GM18520 (cell line): ENCODE measurements around the gene IGSF9.

Source experiments
- ATAC-seq: cut with Tn5 transposase; IDR thresholded peaks from one replicate; pipeline ENCODE4 v1.9.1; 2021; ENCODE audit not compliant: unreplicated experiment

Gene IGSF9

DNA sequence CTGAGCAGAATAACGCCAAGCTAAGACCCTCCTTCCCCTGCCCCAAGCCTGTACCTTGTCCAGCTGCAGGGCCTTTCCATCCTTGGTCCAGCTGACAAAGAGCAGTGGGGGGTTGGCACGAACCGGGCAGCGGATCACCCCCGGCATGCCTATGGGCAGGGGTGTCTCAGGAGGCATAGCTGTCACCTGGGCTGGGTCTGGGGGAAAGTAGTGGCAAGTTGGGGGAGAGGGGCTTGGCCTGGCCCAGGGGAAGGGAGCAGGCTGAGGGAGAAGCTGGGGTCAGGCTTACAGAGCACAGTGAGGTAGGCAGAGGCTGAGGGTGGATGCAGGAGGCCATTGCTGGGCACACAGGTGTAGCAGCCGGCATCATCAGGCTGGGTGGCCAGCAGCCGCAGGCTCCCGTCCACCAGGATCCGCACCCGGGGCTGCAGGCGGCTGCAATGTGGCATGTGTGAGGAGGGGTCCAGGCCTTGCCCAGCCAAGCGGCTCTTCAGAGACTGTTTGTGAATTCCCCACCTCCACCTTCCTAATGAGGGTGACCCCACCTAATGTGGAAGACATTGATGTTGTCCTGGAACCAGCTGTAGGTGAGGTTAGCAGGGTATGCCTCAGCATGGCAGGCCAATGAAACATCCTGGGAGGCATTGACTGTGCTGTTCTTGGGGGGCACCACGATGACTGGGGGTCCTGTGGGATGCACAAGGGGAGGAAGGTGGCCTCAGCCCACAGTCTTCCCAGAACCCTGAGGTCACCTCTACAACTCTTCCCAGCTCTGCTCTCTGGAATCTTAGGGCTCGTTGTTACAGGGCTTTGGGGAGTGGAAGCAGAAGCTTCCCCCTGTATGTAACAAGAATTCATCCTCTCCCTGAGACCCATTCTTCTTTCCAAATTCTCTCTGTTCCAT lies 11.0 kb downstream of the IGSF9 start:
- ATAC-seq = no peak

DNA sequence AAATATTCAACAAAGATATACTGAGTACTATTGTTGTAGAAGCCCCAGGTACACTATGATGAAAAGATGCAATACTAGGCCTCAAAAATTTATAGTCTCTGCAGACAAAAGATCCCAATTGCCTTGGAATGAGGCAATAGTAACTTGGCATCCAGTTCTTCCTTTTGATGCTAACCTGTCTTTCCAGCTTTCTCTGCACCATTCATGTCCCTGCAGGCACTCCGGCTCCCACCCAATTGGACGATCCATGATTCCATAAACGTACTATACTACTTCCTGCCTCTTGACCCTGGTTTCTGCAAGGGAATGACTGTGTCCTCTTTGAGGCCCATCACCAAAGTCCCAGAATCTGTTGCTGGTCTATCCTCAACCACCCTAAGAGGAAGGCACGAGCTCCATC lies 12.1 kb downstream of the IGSF9 start:
- ATAC-seq = no peak

DNA sequence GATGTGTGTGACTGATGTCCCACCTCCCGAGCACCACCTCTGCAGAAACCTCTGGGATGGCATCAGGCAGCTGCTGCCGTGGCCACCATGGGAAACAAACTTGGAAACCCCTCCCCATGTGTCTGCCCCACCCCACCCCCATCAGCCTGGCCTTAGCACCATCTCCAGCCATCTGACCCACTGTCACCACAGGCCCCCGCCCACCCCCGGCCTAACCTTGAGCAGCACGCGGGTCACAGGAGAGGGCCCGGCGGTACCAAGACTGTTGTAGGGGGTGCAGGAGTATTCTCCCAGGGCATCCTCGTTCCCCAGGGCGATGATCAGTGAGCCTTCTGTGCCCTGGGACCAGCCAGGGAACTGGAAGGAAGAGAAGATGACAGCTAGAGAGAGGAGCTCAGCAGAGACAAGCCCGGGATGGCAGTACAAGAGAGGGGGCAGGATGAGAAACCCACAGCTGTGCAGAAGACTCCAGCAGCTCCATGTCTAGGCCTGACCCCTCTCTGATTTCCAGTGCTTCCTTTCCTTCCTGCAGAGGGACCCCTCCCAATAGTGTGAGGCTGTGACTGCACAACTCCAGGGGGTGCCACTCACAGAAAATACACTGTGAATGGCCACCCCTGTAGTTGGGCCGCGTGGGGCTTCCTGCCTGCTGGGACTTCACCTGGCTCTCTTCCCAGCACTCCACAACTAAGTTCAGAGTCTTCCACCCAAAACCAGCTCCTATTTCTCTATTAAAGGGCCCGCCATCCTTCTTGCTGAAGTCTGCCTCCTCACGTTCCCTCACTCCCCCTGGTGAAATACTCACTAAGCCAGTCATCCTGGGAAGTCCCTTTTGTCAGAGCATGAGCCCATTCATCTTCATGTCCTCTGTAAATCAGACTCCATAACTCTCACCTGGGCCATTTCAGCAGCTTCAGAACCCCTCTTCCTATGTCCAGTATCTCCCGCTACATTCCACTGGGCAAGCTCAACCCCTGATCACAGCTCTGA lies 12.8 kb downstream of the IGSF9 start:
- no peak for ATAC-seq

DNA sequence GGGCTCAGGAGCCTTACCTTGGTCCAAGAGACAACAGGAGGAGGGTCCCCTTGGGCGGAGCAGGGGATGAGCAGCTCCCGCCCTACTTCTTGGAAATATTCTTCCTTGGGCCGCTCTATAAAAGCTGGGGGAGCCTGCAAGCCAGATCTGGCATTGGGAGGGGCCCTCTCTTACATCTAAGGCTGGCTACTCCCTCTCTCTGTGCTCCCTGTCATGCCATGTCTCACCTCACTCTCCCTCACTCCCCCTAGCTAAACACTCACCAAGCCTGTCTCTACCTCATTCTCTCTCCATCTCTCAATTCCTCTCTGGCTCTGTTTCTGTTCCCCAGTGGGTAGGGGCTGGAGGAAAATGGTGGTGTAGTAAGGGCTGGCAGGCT lies 13.6 kb downstream of the IGSF9 start:
- no peak for ATAC-seq

DNA sequence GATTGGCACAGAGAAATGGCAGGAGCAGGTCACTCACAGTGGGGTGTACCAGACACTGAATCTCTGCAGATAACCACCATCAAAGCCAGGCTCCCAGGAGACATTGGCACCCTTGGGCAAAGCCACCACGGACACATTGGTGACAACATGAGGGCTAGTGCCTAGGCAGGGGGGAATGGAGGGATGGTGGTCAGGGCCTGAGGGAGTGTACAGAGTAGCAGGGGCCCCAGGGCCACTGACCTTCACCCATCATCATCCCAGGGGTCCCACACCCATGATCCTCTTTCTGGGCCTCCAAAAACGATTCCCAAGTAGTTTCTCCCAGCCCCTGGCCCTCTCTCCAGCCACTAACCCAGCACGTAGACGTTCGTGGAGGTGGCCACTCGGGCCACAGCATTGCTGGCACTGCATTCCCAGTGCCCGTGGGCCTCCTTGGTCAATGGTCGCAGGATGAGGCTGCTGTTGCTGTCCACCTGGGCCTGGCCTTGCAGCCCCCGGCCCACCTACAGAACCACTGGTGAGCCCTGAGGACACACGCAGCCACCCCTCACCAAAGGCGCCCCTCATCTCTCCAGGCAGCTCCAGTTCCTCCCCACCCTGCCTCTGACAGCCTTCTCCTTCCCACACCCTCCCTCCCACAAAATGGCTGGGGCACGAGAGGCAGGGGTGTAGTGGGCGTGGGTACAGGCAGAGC lies 14.2 kb downstream of the IGSF9 start:
- no peak for ATAC-seq

DNA sequence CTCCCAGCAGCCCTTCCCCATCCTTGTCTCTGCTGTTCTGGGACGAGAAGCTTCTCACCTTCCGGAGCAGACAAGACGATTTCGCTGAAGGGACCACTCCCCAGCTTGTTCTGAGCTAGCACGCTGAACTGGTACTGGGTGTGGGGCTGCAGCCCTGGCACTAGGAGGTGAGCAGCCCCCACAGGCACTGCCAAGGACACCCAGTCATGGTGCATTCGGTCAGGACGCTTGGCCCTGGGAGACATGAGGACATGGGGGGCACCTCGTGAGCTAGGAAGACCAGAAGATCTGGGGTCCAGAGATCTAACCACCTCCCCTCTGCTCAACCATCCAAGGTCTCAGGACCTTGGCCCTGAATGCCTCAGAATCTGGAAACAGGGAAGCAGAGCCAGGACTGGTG lies 14.8 kb downstream of the IGSF9 start:
- ATAC-seq = no peak

DNA sequence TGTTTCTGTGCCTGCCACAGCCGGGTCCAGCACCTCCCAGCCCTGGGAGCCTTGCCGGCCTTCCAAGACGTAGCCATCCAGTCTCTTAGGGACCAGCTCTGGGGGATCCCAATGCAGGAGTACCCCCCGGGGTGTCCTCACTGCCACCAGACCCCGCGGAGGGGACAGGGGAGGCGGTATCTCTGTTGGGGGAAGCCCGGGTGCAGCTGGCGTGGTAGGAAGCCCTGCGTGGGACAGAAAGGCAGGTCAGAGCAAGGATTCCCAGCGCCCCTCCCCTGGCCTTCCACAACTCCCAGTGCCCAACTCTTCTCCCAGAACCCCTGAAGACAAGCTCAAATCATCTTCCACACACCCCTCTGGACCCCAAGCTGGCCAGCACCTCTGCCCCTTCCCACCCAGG lies 15.2 kb downstream of the IGSF9 start:
- no peak for ATAC-seq

DNA sequence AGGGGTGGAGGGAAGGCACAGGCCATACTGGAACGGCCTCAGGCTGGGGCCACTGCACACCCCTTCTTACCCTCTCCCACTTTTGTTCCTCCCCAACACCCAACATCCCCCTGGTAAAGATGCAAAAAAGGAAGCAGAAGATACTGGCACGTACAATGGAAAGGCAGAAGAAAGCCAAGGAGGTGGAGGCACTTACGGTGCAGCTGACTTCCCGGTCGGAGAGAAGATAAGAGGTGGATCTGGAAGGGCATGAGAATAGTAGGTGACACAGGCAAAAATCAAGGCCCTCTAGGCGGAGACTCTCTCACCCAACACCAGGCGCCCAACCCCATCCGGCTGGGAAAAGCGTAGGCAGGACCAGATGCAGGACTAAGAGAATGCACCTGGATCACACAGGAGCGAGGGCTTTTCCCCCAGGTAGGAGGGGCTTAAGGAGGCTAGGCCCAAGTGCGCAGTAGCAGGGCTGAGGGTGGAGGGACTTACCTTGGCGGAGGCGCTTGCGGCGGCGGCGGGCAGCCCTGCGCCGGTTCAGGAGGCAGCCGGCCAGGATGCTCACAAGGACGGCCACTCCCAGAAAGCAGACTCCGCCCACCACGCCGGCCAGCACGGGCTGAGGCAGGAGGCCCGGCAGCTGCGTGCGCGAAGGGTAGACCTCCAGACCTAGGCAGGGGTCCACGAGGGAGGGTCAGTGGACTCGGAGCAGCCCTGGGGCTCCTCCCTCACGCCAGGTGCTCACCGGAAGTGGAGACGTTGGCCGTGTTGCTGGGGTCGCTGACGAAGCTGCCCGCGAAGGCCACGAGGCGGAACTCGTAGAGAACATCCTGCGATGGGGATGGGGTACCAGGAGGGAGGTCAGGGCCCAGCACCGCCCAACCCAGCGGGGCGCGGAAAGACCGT lies 16.0 kb downstream of the IGSF9 start:
- ATAC-seq = no peak

DNA sequence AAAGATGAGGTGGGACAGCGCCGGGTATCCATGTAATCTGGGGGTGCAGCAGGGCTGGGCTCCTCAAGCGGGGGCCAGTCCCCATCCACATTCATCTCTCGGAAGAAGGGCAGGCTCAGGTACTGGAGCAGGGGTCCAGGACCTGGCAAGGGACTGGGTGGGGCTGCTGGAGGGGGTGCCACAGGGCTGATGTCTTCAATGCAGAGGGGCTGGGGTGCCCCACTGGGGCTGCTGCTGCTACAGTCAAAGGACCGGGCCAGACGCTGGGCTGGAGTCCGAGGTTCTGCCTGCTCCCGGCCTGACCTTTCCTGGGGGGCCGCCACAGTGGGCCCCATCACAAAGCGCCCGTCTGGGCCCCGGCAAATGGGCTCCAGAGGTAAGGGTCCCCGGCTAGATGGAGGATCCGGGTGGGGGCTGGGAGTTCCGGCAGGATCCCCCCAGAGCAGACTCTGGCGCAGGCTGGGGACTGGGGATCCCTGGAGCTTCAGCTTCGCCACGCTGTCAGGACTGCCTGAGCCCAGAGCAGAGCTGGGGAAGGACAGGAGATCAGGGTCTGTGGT lies 16.8 kb downstream of the IGSF9 start:
- ATAC-seq = no peak

DNA sequence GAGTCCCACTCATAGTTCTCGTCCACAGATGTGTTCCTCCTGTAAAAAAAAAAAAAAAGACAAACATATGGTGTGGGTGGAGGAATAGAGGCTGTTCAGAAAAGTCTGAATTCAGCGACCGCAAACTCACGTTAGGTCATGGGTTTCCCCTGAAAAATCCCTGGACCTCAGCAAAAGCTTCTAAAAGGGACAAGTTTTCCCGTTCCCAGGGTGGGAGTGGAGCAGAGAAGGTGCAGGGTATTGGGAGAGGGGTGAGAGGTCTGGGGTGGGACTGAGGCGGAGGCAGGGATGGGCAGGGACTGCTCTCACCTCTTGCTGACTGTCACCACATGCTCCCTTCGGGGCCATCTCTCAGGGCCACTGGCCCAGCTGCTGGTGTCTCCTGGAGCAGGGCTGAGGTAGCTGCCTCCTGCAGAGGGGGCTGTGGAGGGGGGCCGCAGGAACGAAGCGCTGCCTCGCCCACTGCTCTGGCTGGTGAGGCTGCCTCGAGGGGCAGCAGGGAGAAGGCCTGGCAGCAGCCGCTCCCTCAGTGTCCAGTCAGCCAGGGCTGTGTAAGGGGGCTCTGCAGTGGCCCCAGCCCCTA lies 17.5 kb downstream of the IGSF9 start:
- ATAC-seq = no peak

DNA sequence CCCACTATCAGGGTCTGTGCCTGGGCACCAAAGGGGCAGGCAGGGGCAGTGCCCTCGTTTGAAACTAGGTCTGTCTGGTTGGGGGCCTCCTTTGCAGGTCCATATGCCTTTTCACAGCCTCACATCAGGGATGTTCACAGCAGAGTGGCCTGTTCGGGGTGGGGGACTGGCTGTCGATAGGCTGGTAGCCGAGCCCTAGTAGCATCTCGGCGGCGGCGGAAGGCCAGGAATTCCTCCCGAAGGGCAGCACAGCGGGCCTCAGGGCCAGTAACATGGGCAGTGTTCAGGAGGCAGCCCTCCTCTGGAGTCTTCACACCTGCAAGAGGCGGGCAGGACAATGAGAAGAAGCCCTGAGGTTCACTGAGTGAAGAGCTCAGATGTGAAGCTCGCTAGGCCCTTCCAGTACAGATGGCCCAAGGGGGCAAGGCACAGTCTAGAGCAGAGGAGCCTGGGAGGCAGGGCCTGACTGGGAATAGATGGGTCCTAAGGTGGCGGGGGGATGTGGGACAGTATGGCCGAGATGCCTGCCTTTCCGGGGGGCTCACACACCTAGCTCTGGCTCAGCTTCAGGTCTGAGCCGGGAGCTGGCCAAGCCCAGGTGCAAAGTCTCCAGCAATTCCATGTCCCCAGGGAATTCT lies 18.1 kb downstream of the IGSF9 start:
- no peak for ATAC-seq

DNA sequence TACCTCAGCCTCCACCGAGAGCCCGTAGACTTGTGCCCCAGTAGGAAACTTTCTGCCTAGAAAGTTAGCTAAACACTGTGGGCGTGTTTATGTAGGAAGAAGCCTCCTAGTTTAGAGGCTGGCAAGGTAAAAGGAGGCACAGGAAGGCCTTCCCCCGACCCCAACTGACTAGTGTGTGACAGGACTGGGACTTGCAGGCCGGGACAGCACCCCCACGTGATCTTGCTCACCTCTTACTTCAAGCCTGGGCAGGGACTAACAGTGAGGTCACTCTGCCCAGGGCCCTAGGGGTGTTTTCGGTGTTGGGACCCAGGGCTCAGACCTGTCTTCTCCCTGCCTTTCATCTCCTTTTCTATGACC lies 19.7 kb downstream of the IGSF9 start:
- ATAC-seq = peak; percentile 0

DNA sequence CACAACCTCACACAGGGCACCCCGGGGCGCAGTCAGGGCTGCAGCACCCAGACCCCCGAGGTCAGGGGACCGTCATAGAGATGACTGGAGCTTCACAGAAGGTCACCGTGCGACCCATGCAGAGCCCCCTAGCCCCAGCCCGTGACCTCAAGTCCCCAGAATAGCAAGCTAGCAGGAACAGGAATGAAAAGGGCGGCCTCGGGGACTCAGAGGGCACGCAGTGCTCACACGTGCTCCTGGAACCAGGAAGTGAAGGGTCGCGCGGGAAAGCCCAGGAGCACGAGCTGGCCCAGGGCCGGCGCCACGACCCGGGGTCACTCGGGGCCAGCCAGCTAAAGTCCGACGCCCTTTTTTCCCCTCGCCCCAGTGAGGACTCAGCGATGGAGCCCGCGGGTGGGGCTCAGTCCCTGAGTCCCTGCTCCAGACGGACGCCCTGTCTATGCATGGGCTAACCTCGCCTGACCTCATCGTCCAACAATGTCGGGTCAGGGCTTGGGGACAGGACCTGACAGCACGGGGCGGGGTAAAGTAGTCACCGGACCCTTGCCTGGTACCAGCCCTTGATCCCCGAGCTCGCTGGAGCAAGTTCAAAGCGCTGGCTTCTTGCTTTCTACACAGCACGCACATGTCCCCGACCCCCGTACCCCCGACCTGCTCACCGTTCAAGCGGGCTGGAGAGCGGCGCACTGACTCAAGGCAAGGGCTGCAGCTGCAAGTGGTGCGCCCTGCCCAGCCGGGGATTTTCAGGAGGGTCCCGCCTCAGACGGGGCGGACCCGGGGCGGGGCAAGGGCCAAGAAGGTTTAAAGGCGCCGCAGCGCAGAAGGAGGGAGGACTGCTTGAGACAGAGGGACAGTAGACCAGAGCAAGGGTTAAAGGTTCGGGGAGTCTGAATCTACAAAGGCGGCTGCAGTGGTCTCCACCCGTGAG lies 20.4 kb downstream of the IGSF9 start, which contains the start of gene TAGLN2:
Gene TAGLN2, minus strand, starts transcription at position 717 of the 928 bp plus-strand sequence. CDS start 4,998 bp downstream, outside the sequence.
- peak; percentile 54 for ATAC-seq

DNA sequence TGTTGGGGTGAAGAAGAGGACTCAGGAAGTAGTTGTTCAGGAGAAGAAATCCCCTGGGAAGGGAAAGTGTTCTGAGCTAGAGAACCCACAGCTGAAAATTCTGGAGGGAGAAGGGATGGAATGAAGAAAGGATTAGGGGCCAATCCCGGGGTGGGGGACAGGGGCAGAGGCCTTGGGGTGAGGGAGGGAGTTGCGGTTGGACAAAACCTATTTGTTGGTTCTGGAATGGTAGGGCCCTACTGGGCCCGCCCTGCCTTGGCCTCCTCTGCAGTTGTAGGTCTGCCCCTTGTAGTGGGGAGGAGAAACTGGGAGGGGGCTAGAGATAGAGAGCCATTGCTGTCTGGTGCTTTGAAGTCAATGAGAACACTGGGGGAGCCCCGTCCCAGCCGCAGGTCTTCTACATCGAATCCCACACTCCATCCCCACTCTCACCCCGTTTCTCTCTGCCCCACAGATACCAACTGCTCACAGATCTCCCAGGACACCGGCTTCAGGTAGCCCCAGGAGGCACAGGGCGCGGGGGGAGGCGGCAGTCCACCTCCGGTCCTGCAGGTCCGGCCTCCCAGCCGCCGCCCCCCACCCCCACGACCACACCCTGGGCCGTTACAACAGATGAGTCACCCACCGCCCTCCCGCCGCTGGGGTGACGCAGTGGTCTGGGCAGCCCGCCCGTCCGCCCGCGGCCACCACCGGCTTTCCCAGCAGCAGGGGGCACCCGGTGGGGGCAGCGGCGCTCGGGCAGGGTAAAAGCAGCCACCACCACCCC lies 21.2 kb downstream of the IGSF9 start:
- no peak for ATAC-seq

DNA sequence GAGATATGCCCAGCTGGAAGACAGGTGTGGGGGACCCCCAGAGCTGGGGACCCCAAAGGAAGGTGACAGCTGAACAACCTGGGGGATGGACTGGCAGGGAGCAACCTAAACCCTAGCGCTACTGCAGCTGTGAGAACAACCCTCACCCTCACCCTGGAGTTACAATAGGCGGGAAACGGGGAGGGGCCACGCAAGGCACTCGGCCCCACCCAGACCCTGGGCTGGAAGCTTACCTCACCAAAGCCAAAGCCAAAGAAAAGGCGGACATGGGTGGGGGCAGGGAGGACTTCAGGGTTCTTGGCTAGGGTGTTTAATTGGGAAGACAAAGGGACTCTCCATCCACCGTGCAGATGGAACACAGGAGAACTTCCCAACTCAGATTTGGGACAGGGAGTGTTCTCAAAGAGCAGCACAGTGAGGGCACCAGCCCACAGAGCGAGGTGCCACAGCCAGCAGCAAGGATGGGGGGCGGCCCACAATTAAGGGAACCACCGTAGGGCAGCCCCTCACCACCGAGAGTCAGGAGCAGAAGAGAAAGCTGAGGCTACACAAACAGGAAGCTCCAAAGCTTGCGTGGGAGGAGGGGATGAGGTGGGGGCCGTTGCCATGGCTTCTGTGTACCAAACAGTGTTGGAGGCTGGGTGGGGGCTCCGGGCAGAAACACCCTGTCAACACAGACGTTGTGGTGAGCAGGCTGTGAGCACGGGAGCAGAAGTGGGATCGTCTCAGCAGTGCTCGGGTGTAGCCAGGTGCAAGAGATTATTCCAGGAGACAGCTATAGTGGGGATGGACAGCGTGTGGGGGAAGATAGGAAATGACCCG lies 22.0 kb downstream of the IGSF9 start:
- ATAC-seq = no peak

DNA sequence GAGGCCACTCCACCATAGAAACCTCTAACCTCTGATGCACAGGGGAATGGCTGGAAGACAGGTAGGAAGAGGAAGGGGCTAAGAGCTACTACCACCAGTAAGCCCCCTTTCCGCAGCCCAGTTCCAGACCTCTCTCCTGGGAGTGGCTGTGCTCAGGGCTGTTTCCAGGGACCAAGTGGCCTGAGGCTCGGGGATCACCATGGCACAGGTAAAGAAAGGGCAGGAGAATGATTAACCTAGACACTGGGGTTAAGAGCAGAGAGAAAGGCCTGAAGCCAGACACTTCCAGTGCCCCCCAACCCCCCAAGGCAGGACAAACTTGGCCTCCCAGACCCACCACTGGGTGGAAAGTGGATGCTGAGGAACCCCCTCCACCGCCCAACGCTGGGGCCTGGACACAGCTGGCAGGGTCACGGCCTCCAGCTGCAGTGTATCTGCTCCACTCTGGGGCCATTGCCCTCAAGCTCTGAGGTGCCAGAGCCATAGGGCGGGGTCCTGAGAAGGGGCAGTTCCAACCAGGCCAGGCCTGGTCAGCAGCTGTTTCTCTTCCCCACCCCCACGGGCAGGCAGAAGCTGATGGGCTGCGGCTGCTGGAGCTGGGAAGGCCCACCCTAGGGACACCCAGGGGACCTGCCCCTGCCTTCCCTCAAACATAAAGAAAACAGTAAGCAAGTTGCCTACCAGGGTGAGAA lies 22.8 kb downstream of the IGSF9 start:
- ATAC-seq = no peak
